Stimulated activated CD4-positive, alpha-beta T cell treated with anti-CD3 and anti-CD28 coated beads, TNF-alpha, amount 100 ng/mL, for 24 hours (primary cell): ENCODE data around the gene BMP8B.

Experiments used
- DNase-seq, 3 experiments: peaks; one replicate each; pipeline ENCODE4 v3.0.0-alpha.2; 2020; ENCODE audit warnings: low read depth in 3 of 3

Gene BMP8B

GRCh38 chr1:39722495-39722894 is 66.2 kb downstream of the BMP8B start:
- no peak for DNase-seq

- no peak for DNase-seq
These were observed 67.0 kb downstream of the BMP8B start for GRCh38 chr1:39721664-39722063.

- DNase-seq = no peak
These were observed 68.3 kb downstream of the BMP8B start for GRCh38 chr1:39720094-39720999.

- no peak for DNase-seq
These were observed 70.9 kb downstream of the BMP8B start for GRCh38 chr1:39717809-39718208.

GRCh38 chr1:39713557-39713956 is 75.1 kb downstream of the BMP8B start:
- DNase-seq = no peak

- no peak for DNase-seq
These were observed 76.7 kb downstream of the BMP8B start for GRCh38 chr1:39711966-39712340.

GRCh38 chr1:39711104-39711965 is 77.3 kb downstream of the BMP8B start:
- DNase-seq = no peak

GRCh38 chr1:39707506-39707905 is 81.2 kb downstream of the BMP8B start:
- DNase-seq = no peak
